ENCODE measurements around the gene RPAP3.

- TF ChIP-seq CTCF (conservative IDR thresholded peaks at IDR 0.05; ENCODE audit: low read depth, low read length) (no peak), MXI1 (IDR thresholded peaks at IDR 0.05; ENCODE audit: borderline replicate concordance, low read depth, low read length) (no peak), BHLHE40 (IDR thresholded peaks at IDR 0.05; ENCODE audit: low read depth, low read length) (no peak), POLR2A (IDR thresholded peaks at IDR 0.05; ENCODE audit: low read depth, low read length) (no peak), RCOR1 (IDR thresholded peaks at IDR 0.05; ENCODE audit: insufficient replicate concordance, low read length) (no peak)
Measured at GRCh38 chr12:47745485-47746041, 39.7 kb upstream of the RPAP3 start.
